Dermis microvascular lymphatic vessel endothelial cell (primary cell): ENCODE data around the gene ZNF143. TPM values are rescaled to one million over a fixed set of nuclear protein-coding genes. Genes with fewer than 3 reads are reported as not detected.

Experiments used
- DNase-seq, 2 donors: peaks; one replicate each; pipeline versions ENCODE4 v3.0.0 to v3.0.0-alpha.2; 2010; ENCODE audit warnings: low read depth in 2 of 2
- total RNA-seq: library from RNA; depleted of rRNA; stranded (reverse); fragments of >200 nt; gene quantifications from 2 replicates; pipeline ENCODE4 v1.2.1, GENCODE V29; 2014

Gene ZNF143
- total RNA-seq, 1 donor from 2014 or later = 27.6 TPM

DNA sequence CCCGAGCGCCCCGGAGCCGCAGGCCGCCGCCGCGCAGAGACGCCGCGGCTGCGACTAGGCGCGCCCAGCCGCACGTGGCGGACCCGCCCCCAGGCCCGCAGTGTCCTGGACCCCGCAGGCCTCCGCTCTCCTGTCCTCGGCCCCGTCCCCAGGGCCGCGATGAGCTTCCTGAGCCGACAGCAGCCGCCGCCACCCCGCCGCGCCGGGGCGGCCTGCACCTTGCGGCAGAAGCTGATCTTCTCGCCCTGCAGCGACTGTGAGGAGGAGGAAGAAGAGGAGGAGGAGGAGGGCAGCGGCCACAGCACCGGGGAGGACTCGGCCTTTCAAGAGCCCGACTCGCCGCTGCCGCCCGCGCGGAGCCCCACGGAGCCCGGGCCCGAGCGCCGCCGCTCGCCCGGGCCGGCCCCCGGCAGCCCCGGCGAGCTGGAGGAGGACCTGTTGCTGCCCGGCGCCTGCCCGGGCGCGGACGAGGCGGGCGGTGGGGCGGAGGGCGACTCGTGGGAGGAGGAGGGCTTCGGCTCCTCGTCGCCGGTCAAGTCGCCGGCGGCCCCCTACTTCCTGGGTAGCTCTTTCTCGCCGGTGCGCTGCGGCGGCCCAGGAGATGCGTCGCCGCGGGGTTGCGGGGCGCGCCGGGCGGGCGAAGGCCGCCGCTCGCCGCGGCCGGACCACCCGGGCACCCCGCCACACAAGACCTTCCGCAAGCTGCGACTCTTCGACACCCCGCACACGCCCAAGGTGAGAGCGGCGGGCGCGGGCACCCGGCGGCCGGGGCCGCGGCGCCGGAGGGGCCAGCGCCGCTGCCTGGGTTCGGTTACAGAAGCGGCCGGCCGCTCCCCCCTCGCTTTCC is 113.2 kb downstream of the ZNF143 start:
- DNase-seq = peak in 1 of 2 donors; percentile 28

DNA sequence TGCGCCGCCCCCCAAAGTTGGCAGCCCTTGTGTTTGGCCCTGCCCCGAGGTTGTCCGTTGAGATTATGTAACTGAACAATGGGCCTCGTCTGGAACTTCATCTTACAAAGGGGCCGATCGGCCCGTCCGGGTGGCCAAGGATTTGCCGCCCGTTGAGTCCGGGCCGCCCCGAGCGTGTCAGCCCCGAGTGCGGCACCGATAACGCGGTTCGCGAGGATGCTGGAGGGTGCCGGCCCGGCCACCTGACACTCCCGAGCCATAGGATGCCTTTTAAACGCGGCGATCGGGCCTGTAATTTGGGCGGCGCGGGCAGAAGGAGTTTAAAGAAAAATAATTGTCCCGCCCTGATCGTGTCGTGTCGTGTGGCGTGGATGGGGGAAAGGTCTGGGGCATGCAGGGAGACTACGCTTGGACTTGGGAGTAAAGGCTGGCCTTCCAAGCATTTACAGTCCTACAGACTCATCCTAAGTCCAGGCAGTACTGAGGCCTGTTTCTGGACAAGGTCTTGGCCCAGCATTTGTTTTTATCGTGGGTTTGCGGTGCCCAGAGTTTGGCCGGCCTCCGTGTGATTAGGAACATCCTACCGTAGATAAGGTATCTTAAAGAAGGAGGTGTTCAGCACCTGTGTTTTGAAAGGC is 113.9 kb downstream of the ZNF143 start:
- peak in 1 of 2 donors; percentile 60 for DNase-seq

DNA sequence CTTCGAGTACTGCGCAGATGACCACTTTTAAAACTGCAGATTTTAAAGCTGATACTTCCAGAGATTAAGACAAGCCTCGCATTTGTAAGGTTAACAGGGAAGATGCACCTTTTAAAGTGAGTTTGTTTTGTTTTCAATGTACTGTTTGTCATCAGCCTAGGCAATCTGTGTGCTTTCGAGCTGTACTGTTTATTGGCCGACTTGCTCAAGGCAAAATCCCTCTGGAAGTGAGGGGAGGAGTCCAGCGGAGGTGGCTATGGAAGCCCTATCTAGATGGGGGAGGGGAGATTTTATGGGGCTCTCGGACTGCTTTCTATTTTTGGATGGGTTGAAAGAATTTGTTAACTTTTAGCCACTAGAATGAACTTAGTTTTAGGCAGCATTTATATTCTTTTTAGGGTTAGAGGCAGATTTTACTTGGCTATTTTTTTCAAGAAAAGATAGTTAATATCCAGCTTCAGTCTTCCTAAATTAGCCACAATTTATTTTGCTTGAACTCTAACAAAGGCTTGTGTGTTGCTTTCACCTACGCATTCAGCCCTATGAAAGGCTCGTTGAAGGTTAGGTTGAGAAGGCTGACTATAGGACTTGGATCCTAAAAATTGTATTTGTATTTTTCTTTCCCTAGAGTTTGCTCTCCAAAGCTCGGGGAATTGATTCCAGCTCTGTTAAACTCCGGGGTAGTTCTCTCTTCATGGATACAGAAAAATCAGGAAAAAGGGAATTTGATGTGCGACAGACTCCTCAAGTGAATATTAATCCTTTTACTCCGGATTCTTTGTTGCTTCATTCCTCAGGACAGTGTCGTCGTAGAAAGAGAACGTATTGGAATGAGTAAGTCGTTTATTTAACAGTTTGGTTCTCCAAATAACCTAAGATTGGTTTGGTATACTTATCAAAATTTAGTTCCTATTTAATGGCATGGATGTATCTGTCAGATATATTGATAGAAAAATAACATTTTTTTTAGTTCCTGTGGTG is 114.7 kb downstream of the ZNF143 start:
- peak; percentile 72 to 90 for DNase-seq

GRCh38 chr11:9576701-9577381 is 116.0 kb downstream of the ZNF143 start:
- DNase-seq = no peak

GRCh38 chr11:9577556-9577955 is 116.7 kb downstream of the ZNF143 start:
- DNase-seq = no peak

Other genes with a start within 250 kb of the ZNF143 start
- gene DENND5A, start 195.7 kb upstream of the ZNF143 start, total RNA-seq = 130 and 149 TPM in 2 replicates
- 38.9 and 50.1 TPM in 2 replicates for gene TMEM41B, start 146.4 kb upstream of the ZNF143 start, total RNA-seq
- gene IPO7, start 76.4 kb upstream of the ZNF143 start, total RNA-seq = 108 and 112 TPM in 2 replicates
- gene WEE1, start 112.7 kb downstream of the ZNF143 start, total RNA-seq = 14.0 and 19.9 TPM in 2 replicates
- 55.8 and 57.1 TPM in 2 replicates for gene SWAP70, start 203.1 kb downstream of the ZNF143 start, total RNA-seq